DND-41 (cell line): ENCODE measurements around the gene CLDN14.

ENCODE experiments used
- ATAC-seq: fragments of 200-7000 bp; cut with Tn5 transposase; 3 replicates; pipeline ENCODE4 v1.9.1; 2021; ENCODE audit warnings: low read depth; ENCODE audit not compliant: insufficient read depth
- DNase-seq: peaks from one replicate; pipeline ENCODE4 v3.0.0-alpha.2; 2020
- H2AFZ ChIP-seq: 2 replicates; pipeline ENCODE4 v1.6.0; 2012; ENCODE audit warnings: low read depth, low read length
- H3K27ac ChIP-seq: 2 replicates; pipeline ENCODE4 v1.5.1; 2012; ENCODE audit warnings: low read length, inconsistent platforms
- H3K27me3 ChIP-seq: fragments of 200-600 bp; sonication (generic); 2 replicates; pipeline ENCODE4 v1.6.0; 2012; ENCODE audit warnings: low read length, mild to moderate bottlenecking, inconsistent platforms; ENCODE audit not compliant: insufficient read depth, poor library complexity
- H3K36me3 ChIP-seq: 2 replicates; pipeline ENCODE4 v1.5.1; 2012; ENCODE audit warnings: low read length, inconsistent platforms; ENCODE audit not compliant: insufficient read depth
- H3K4me1 ChIP-seq: 2 replicates; pipeline ENCODE4 v1.5.1; 2012; ENCODE audit warnings: mild to moderate bottlenecking, low read length; ENCODE audit not compliant: insufficient read depth
- H3K4me2 ChIP-seq: 2 replicates; pipeline ENCODE4 v1.6.0; 2012; ENCODE audit warnings: mild to moderate bottlenecking, moderate library complexity, low read length, inconsistent platforms; ENCODE audit not compliant: insufficient read depth
- H3K4me3 ChIP-seq, 2 experiments: fragments of 200-600 bp in 1 of 2; shearing (Covaris generic) in 1 of 2; 2 replicates each; pipeline ENCODE4 v1.5.1; 2012 to 2016; ENCODE audit warnings: inconsistent platforms in 2 of 2, low read length in 2 of 2, mild to moderate bottlenecking in 2 of 2, low read depth in 1 of 2, moderate library complexity in 1 of 2
- H3K79me2 ChIP-seq: 2 replicates; pipeline ENCODE4 v1.6.0; 2012; ENCODE audit warnings: low read length, inconsistent platforms; ENCODE audit not compliant: insufficient read depth
- H3K9ac ChIP-seq: 2 replicates; pipeline ENCODE4 v1.6.0; 2012; ENCODE audit warnings: low read depth, mild to moderate bottlenecking, inconsistent platforms, low read length, moderate library complexity
- H3K9me3 ChIP-seq: 2 replicates; pipeline ENCODE4 v1.5.1; 2012; ENCODE audit warnings: low read length, moderate library complexity, mild to moderate bottlenecking, inconsistent platforms; ENCODE audit not compliant: insufficient read depth, severe bottlenecking
- H4K20me1 ChIP-seq: 2 replicates; pipeline ENCODE4 v1.6.0; 2012; ENCODE audit warnings: low read length; ENCODE audit not compliant: insufficient read depth
- EZH2 ChIP-seq: IDR thresholded peaks from 3 replicates; pipeline ENCODE4 v1.6.1; 2012; ENCODE audit warnings: borderline replicate concordance, low read depth, mild to moderate bottlenecking, moderate library complexity, low read length, inconsistent platforms; ENCODE audit not compliant: severe bottlenecking
- TF ChIP-seq, protein P1 (sequence below): IDR thresholded peaks from 2 replicates; pipeline ENCODE4 v1.5.1; 2012; ENCODE audit warnings: borderline replicate concordance, low read length, moderate library complexity, mild to moderate bottlenecking; ENCODE audit not compliant: poor library complexity, severe bottlenecking; ENCODE audit errors: extremely low read depth

The CLDN14 gene

DNA sequence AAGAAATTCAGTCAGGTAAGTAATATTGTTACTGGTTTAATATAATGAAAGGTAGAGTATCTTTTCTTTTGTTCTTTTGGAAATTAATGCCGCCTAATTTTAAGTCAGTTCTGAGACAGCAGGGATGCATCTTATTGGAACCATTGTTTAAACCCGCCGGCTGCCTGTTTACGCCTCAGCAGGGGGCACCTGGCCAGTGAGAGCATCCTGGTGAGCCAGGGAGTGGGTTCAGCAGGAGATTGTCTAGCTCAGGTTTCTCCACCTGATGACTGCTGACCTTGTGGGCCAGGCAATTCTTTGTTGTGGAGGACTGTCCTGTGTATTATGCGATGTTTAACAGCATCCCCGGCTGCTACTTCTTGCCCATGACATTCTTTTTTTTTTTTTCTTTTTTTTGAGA lies 64.5 kb downstream of the CLDN14 start:
- Histone ChIP-seq H2AFZ (no peak overlapping the region), H3K9ac (no peak overlapping the region), H4K20me1 (no peaks in the 10 kb centered on the region), H3K27me3 (no peaks in the 10 kb centered on the region), H3K79me2 (no peaks in the 10 kb centered on the region), H3K36me3 (peaks cover 88% of the 10 kb centered on the region), H3K4me2 (no peak overlapping the region), H3K9me3 (no peaks in the 10 kb centered on the region), H3K4me1 (no peaks in the 10 kb centered on the region), H3K4me3 (no peak overlapping the region), H3K27ac (no peak overlapping the region)
- TF ChIP-seq, protein P1, sequence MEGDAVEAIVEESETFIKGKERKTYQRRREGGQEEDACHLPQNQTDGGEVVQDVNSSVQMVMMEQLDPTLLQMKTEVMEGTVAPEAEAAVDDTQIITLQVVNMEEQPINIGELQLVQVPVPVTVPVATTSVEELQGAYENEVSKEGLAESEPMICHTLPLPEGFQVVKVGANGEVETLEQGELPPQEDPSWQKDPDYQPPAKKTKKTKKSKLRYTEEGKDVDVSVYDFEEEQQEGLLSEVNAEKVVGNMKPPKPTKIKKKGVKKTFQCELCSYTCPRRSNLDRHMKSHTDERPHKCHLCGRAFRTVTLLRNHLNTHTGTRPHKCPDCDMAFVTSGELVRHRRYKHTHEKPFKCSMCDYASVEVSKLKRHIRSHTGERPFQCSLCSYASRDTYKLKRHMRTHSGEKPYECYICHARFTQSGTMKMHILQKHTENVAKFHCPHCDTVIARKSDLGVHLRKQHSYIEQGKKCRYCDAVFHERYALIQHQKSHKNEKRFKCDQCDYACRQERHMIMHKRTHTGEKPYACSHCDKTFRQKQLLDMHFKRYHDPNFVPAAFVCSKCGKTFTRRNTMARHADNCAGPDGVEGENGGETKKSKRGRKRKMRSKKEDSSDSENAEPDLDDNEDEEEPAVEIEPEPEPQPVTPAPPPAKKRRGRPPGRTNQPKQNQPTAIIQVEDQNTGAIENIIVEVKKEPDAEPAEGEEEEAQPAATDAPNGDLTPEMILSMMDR: no peak
- TF ChIP-seq EZH2: no peak
- no peak for ATAC-seq
- no peak for DNase-seq

DNA sequence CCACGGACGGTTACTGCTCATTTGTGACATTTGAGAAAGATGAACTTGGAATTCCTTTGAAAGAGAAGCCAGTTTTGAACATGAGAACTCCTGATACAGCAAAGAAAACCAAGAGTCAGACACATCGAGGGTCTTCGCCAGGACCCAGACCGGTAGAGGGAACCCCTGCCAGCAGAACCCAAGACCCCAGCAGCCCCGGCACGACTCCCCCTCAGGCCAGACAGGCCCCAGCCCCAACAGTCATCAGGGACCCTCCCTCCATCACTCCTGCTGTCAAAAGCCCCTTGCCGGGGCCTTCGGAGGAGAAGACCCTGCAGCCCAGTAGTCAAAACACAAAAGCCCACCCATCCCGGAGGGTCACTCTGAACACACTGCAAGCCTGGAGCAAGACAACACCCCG lies 67.0 kb downstream of the CLDN14 start:
- Histone ChIP-seq H3K36me3 (peaks cover 87% of the 10 kb centered on the region), H3K27me3 (no peaks in the 10 kb centered on the region), H2AFZ (no peak overlapping the region), H3K9me3 (no peaks in the 10 kb centered on the region), H3K9ac (no peak overlapping the region), H3K4me1 (no peaks in the 10 kb centered on the region), H3K4me2 (no peak overlapping the region), H3K4me3 (no peak overlapping the region), H4K20me1 (no peaks in the 10 kb centered on the region; the same call in 1 of the 2 replicates), H3K27ac (no peak overlapping the region), H3K79me2 (no peaks in the 10 kb centered on the region)
- DNase-seq (no peak), ATAC-seq (no peak)
- TF ChIP-seq, protein P1: no peak
- no peak for TF ChIP-seq EZH2

DNA sequence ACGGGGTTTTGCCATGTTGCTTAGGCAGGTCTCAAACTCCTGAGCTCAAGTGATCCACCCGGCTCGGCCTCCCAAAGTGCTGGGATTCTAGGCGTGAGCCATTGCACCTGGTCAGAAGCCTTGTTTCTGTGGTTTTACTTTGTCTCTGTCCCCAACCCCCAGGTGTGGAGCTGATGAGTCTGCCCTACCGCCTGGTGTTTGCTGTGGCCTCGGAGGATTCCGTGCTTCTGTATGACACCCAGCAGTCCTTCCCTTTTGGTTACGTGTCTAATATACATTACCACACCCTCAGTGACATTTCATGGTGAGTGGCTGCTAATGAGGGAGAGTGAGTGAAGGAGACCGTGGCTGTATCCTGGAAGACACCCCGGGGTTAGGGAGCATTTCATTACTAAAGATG lies 68.6 kb downstream of the CLDN14 start:
- H3K79me2 ChIP-seq: no peaks in the 10 kb centered on the region
- no peaks in the 10 kb centered on the region for H3K9me3 ChIP-seq
- DNase-seq (no peak), ATAC-seq (no peak)
- H3K4me3 ChIP-seq: no peak overlapping the region
- no peaks in the 10 kb centered on the region for H3K4me1 ChIP-seq
- no peaks in the 10 kb centered on the region for H3K27me3 ChIP-seq
- no peak for TF ChIP-seq EZH2
- TF ChIP-seq, protein P1: no peak
- H3K27ac ChIP-seq: no peak overlapping the region
- H3K9ac ChIP-seq: no peak overlapping the region
- no peaks in the 10 kb centered on the region; the same call in 1 of the 2 replicates for H4K20me1 ChIP-seq
- H2AFZ ChIP-seq: no peak overlapping the region
- H3K4me2 ChIP-seq: no peak overlapping the region
- peaks cover 83% of the 10 kb centered on the region for H3K36me3 ChIP-seq
